Omental fat pad (tissue), 4 donors: ENCODE data around the gene RSPO4. TPM values are rescaled to one million over a fixed set of nuclear protein-coding genes. Genes with fewer than 3 reads are reported as not detected.

Experiments
- ATAC-seq: fragments of 150-250 bp; one replicate; pipeline ENCODE4 v1.9.1; 2016; ENCODE audit warnings: mild to moderate bottlenecking, moderate library complexity; ENCODE audit not compliant: low FRiP score
- DNase-seq: peaks from one replicate; pipeline ENCODE4 v3.0.0-alpha.2; 2019; ENCODE audit warnings: low spot score
- CTCF ChIP-seq, 3 donors: fragments of 450-650 bp; IDR thresholded peaks; one replicate each; pipeline ENCODE4 v1.5.1; 2016 to 2017; ENCODE audit warnings: antibody characterized with exemption in 3 of 3, mild to moderate bottlenecking in 3 of 3, moderate library complexity in 2 of 3
- total RNA-seq, 4 donors: library from RNA; depleted of rRNA; stranded (reverse); fragments of >200 nt; gene quantifications; one replicate each; pipeline ENCODE4 v1.1.0, GENCODE V29; 2016

Gene RSPO4
- total RNA-seq, 4 donors from 2014 or later, result not detected

GRCh38 chr20:945841-946240, 56.3 kb downstream of the RSPO4 start:
- ATAC-seq (no peak), DNase-seq (no peak)
- TF ChIP-seq CTCF (IDR thresholded peaks at IDR 0.05), result no peak

- TF ChIP-seq CTCF (IDR thresholded peaks at IDR 0.05), result no peak
- no peak for DNase-seq
- no peak for ATAC-seq
Measured at GRCh38 chr20:944774-945410, 57.2 kb downstream of the RSPO4 start.

GRCh38 chr20:944148-944547, 58.0 kb downstream of the RSPO4 start:
- no peak for TF ChIP-seq CTCF (IDR thresholded peaks at IDR 0.05)
- no peak for ATAC-seq
- DNase-seq, result no peak

GRCh38 chr20:942611-943010, 59.5 kb downstream of the RSPO4 start:
- DNase-seq, result no peak
- ATAC-seq, result no peak
- no peak for TF ChIP-seq CTCF (IDR thresholded peaks at IDR 0.05)

GRCh38 chr20:940926-941325, 61.2 kb downstream of the RSPO4 start:
- TF ChIP-seq CTCF (IDR thresholded peaks at IDR 0.05), result no peak
- ATAC-seq (no peak), DNase-seq (no peak)

- TF ChIP-seq CTCF (IDR thresholded peaks at IDR 0.05), result no peak
- ATAC-seq (no peak), DNase-seq (no peak)
Measured at GRCh38 chr20:939606-940005, 62.5 kb downstream of the RSPO4 start.

- DNase-seq (no peak), ATAC-seq (no peak)
- no peak for TF ChIP-seq CTCF (IDR thresholded peaks at IDR 0.05)
Measured at GRCh38 chr20:934186-934840, 67.8 kb downstream of the RSPO4 start.
